Stimulated activated memory B cell treated with anti-CD40 and anti-IgM and Interleukin-4, amounts not matched to agents 10 μg/mL and 1 μg/mL and 100 μg/mL, for 72 hours (primary cell): ENCODE data around the gene PON3.

Experiments
- ATAC-seq: fragments of 150-1000 bp; cut with Tn5 transposase; 2 replicates; pipeline ENCODE4 v1.10.0; 2021
- H3K27ac Mint-ChIP-seq: one replicate; pipeline ENCODE4 v1.8.0; 2022; ENCODE audit warnings: mild to moderate bottlenecking, mixed read lengths
- H3K27me3 Mint-ChIP-seq: one replicate; pipeline ENCODE4 v1.8.0; 2022; ENCODE audit warnings: mixed read lengths
- H3K36me3 Mint-ChIP-seq: one replicate; pipeline ENCODE4 v1.8.0; 2022; ENCODE audit warnings: mixed read lengths
- H3K4me1 Mint-ChIP-seq: one replicate; pipeline ENCODE4 v1.8.0; 2022; ENCODE audit warnings: mixed read lengths
- H3K4me3 Mint-ChIP-seq: one replicate; pipeline ENCODE4 v1.8.0; 2022; ENCODE audit warnings: mild to moderate bottlenecking, moderate library complexity, mixed read lengths
- H3K9me3 Mint-ChIP-seq: one replicate; pipeline ENCODE4 v1.8.0; 2022; ENCODE audit warnings: mixed read lengths

PON3 gene

DNA sequence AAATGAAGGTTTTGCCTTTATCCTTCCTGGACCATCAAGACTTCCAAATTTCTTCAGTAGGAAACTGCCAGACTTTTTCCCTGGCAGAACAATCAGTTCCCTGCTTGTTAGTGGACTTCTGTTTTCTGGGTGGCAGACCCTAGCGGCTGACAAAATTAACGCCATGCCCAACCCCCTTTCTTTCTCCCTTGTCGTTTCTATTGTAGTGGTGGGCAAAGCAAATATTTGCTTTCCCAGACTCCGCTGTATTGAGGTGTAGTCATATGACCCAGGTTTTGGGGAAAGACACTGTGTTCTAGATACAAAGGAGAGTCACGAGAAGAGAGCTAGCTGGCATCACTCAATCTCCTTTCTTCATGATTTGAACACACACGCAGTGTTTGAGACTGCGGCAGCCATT, 31.0 kb upstream of the PON3 start:
- Mint-ChIP-seq H3K27me3 (no peaks in the 10 kb centered on the region), H3K27ac (no peak overlapping the region), H3K4me3 (no peak overlapping the region), H3K9me3 (no peaks in the 10 kb centered on the region), H3K4me1 (no peaks in the 10 kb centered on the region), H3K36me3 (peaks cover 22% of the 10 kb centered on the region)
- no peak for ATAC-seq

GRCh38 chr7:95425694-95426093, 29.5 kb upstream of the PON3 start:
- Mint-ChIP-seq H3K27ac (no peak overlapping the region), H3K27me3 (no peaks in the 10 kb centered on the region), H3K4me1 (peaks cover 6% of the 10 kb centered on the region), H3K9me3 (no peaks in the 10 kb centered on the region), H3K36me3 (peaks cover 32% of the 10 kb centered on the region), H3K4me3 (no peak overlapping the region)
- no peak for ATAC-seq

DNA sequence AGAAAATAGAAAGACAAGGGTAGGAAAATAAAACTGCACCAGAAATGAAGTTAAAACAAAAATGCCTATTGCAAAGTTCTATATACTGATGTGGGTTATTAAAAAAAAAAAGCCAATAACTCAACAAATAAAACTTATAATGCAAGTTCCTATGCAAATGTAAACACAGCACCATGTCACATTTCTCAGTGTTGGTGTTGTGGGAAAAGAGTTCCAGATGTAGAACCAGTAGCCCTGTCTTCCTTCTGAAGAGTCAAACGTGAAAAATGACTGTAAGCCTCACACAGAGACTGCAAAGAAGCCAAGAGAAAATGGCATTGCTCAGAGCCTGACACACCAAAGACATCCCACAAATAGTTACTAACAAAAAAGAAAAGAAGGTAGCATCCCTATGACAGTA, 28.5 kb upstream of the PON3 start:
- H3K27ac Mint-ChIP-seq: no peak overlapping the region
- H3K9me3 Mint-ChIP-seq: no peaks in the 10 kb centered on the region
- no peaks in the 10 kb centered on the region for H3K27me3 Mint-ChIP-seq
- H3K36me3 Mint-ChIP-seq: peaks cover 32% of the 10 kb centered on the region
- no peak overlapping the region for H3K4me3 Mint-ChIP-seq
- H3K4me1 Mint-ChIP-seq: peaks cover 6% of the 10 kb centered on the region
- no peak for ATAC-seq

GRCh38 chr7:95421847-95422444, 25.8 kb upstream of the PON3 start:
- no peak for ATAC-seq
- H3K27me3 Mint-ChIP-seq: no peaks in the 10 kb centered on the region
- peaks cover 30% of the 10 kb centered on the region for H3K36me3 Mint-ChIP-seq
- H3K4me3 Mint-ChIP-seq: no peak overlapping the region
- no peaks in the 10 kb centered on the region for H3K9me3 Mint-ChIP-seq
- H3K27ac Mint-ChIP-seq: no peak overlapping the region
- peaks cover 6% of the 10 kb centered on the region for H3K4me1 Mint-ChIP-seq

GRCh38 chr7:95421000-95421846, 25.0 kb upstream of the PON3 start:
- Mint-ChIP-seq H3K4me3 (no peak overlapping the region), H3K9me3 (no peaks in the 10 kb centered on the region), H3K4me1 (peaks cover 6% of the 10 kb centered on the region), H3K36me3 (peaks cover 31% of the 10 kb centered on the region), H3K27me3 (no peaks in the 10 kb centered on the region), H3K27ac (no peak overlapping the region)
- ATAC-seq: no peak

- Mint-ChIP-seq H3K36me3 (peaks cover 13% of the 10 kb centered on the region), H3K4me1 (peaks cover 6% of the 10 kb centered on the region), H3K27ac (no peak overlapping the region), H3K9me3 (no peaks in the 10 kb centered on the region), H3K27me3 (no peaks in the 10 kb centered on the region), H3K4me3 (no peak overlapping the region)
- ATAC-seq: no peak
Observed at GRCh38 chr7:95412075-95412474, 15.9 kb upstream of the PON3 start.

DNA sequence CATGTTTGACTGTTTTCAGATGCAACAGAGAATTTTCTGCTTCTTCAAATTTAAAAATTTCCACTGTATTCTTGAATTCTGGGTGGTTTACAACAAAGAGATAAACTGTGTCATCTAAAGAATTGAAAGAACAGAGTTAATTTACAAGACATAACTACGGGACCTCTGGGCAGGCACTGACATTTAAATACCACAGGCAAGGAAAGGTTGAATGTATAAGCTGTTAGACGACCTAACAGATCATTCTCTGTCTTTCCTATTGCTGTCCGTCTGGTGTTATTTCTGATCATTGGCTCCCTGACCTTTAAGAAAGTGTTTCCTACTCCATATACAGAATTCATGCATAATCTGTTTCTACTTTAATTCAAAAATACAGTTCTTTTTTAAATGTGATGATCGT, 15.5 kb upstream of the PON3 start:
- Mint-ChIP-seq H3K9me3 (no peaks in the 10 kb centered on the region), H3K4me1 (peaks cover 6% of the 10 kb centered on the region), H3K36me3 (peaks cover 13% of the 10 kb centered on the region), H3K27me3 (no peaks in the 10 kb centered on the region), H3K27ac (no peak overlapping the region), H3K4me3 (no peak overlapping the region)
- ATAC-seq: no peak

GRCh38 chr7:95411036-95411435, 14.9 kb upstream of the PON3 start:
- H3K36me3 Mint-ChIP-seq: peaks cover 10% of the 10 kb centered on the region
- H3K9me3 Mint-ChIP-seq: no peaks in the 10 kb centered on the region
- peaks cover 6% of the 10 kb centered on the region for H3K4me1 Mint-ChIP-seq
- no peak for ATAC-seq
- no peak overlapping the region for H3K27ac Mint-ChIP-seq
- H3K27me3 Mint-ChIP-seq: no peaks in the 10 kb centered on the region
- H3K4me3 Mint-ChIP-seq: no peak overlapping the region

- no peak overlapping the region for H3K27ac Mint-ChIP-seq
- H3K4me1 Mint-ChIP-seq: peaks cover 6% of the 10 kb centered on the region
Observed at GRCh38 chr7:95407751-95408150, 11.6 kb upstream of the PON3 start.

DNA sequence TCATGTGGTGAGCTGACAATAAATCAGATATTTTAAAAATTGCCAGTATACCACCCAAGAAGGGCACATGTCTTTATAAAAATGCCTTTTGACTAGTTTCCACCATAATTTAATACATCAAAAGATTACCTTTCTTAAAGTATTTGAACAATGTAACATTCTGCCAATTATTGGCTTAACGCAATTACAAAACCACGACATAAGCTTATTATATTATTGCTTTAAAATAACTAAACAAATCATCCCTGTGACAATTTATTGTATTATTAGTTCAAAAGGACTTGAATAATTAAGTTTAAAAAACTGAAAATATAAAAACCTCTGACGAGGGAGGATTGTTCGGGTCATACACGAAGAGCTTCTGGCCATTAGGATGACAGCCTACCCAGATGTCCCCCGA, 9.6 kb upstream of the PON3 start:
- H3K27ac Mint-ChIP-seq: no peak overlapping the region
- no peaks in the 10 kb centered on the region for H3K9me3 Mint-ChIP-seq
- no peak for ATAC-seq
- no peaks in the 10 kb centered on the region for H3K36me3 Mint-ChIP-seq
- H3K27me3 Mint-ChIP-seq: no peaks in the 10 kb centered on the region
- no peak overlapping the region for H3K4me3 Mint-ChIP-seq
- H3K4me1 Mint-ChIP-seq: no peaks in the 10 kb centered on the region

More at GRCh38 chr7:95407751-95408150, 11.6 kb upstream of the PON3 start:
- H3K9me3 Mint-ChIP-seq: no peaks in the 10 kb centered on the region
- H3K36me3 Mint-ChIP-seq: no peaks in the 10 kb centered on the region
- H3K27me3 Mint-ChIP-seq: no peaks in the 10 kb centered on the region
- no peak for ATAC-seq
- no peak overlapping the region for H3K4me3 Mint-ChIP-seq

DNA sequence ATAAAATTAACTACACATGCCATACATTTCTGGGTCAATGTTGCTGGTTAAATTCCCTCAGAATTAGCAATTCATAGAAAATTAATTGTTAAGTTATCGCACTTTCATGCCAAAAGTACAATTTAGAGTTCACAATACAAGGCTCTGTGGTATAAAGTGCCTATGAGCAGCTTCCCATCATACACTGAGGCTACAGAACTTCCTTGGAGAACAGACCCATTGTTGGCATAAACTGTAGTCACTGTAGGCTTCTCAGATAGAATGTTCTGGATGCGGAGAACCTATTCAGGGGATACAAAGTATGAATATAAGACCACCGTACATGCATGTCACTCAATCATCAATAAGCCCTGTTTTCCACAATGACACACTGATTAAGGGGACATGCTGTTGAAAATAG, 9.0 kb upstream of the PON3 start:
- Mint-ChIP-seq H3K4me3 (no peak overlapping the region), H3K4me1 (no peaks in the 10 kb centered on the region), H3K36me3 (no peaks in the 10 kb centered on the region), H3K27me3 (no peaks in the 10 kb centered on the region), H3K9me3 (no peaks in the 10 kb centered on the region), H3K27ac (no peak overlapping the region)
- no peak for ATAC-seq

GRCh38 chr7:95404316-95404865, 8.2 kb upstream of the PON3 start:
- Mint-ChIP-seq H3K27me3 (no peaks in the 10 kb centered on the region), H3K9me3 (no peaks in the 10 kb centered on the region), H3K4me1 (no peaks in the 10 kb centered on the region), H3K27ac (no peak overlapping the region), H3K4me3 (no peak overlapping the region), H3K36me3 (no peaks in the 10 kb centered on the region)
- no peak for ATAC-seq

DNA sequence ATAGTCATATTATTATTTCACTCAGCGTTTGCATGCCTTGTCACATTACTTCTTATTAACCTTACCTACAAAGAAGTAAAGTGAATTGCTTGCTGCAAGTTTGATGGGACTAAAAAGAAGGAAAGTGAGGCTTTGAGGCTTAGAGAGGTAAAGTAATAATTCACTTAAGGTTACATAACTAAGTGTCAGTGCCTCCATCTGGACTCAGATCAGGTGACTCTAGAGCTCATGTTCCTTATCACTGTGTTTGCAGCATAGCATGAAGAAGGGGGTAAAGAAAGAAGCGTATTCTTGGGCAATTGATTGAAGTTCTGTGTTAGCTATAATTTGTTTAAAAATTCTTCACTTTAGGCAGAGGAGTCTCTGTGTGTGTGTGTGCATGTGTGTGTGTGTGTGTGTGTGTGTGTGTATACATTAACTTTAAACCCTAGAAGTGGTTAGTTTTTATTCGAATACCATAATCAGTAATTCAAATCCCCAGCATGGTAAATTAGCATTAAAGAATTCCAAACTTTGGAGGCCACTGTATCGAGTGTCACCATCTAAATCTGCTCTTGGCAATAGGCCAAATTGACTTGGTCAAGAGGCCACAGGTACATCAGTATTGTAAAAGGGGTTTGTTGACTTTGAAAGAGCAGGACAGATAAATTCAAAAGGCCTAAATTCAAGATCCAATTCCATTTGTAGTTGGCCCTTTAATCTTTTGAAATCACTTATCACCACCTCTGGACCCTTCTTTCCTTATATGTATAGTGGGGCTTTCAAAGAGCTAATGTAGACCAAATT, 2.2 kb upstream of the PON3 start:
- Mint-ChIP-seq H3K36me3 (no peaks in the 10 kb centered on the region), H3K27ac (no peak overlapping the region), H3K27me3 (peaks cover 44% of the 10 kb centered on the region), H3K4me3 (no peak overlapping the region), H3K4me1 (peaks cover 7% of the 10 kb centered on the region), H3K9me3 (no peaks in the 10 kb centered on the region)
- no peak for ATAC-seq

DNA sequence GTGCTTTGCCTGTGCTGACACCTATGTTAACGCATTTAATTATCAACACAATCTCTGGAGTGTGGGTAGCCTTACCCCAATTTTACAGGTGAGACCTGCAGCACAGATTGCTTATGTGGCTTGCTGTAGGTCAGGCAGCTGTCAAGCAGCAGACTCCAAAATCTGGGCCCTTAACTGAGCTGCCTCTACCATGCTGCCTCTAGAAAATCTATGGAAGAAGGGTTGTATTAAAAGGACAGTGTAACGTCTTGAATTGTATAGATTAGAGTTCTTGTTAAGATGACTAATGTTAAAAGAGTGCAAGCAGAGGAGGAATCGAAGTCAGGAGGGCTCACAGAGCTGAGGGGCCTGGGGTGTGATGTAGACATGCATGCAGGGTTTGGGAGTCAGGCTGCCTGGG, 1.2 kb upstream of the PON3 start:
- Mint-ChIP-seq H3K27me3 (peaks cover 52% of the 10 kb centered on the region), H3K4me3 (no peak overlapping the region), H3K9me3 (no peaks in the 10 kb centered on the region), H3K27ac (no peak overlapping the region), H3K36me3 (no peaks in the 10 kb centered on the region), H3K4me1 (peaks cover 7% of the 10 kb centered on the region)
- no peak for ATAC-seq

- ATAC-seq: no peak
- Mint-ChIP-seq H3K36me3 (no peaks in the 10 kb centered on the region), H3K4me1 (peaks cover 7% of the 10 kb centered on the region), H3K9me3 (no peaks in the 10 kb centered on the region), H3K4me3 (peak overlapping the region; percentile 38), H3K27me3 (peaks cover 60% of the 10 kb centered on the region), H3K27ac (no peak overlapping the region)
Observed at GRCh38 chr7:95395755-95396135, 430 bp downstream of the PON3 start.
